Parathyroid adenoma (tissue), 2 donors: ENCODE measurements around the gene NUP98.

Experiments
- H2AFZ ChIP-seq: fragments of 300-600 bp; sonication (generic); one replicate; pipeline ENCODE4 v1.7.0; 2017; ENCODE audit warnings: antibody characterized with exemption, mild to moderate bottlenecking
- H3K27ac ChIP-seq: fragments of 300-600 bp; sonication (generic); one replicate; pipeline ENCODE4 v1.7.0; 2017
- H3K27me3 ChIP-seq: fragments of 300-600 bp; sonication (generic); one replicate; pipeline ENCODE4 v1.7.0; 2017; ENCODE audit warnings: low read length; ENCODE audit not compliant: control insufficient read depth, insufficient read depth
- H3K36me3 ChIP-seq: fragments of 300-600 bp; sonication (generic); one replicate; pipeline ENCODE4 v1.7.0; 2017; ENCODE audit warnings: low read length; ENCODE audit not compliant: control insufficient read depth, insufficient read depth
- H3K4me1 ChIP-seq: fragments of 300-600 bp; sonication (generic); one replicate; pipeline ENCODE4 v1.7.0; 2017; ENCODE audit warnings: control low read depth
- H3K4me2 ChIP-seq: fragments of 300-600 bp; sonication (generic); one replicate; pipeline ENCODE4 v1.7.0; 2017; ENCODE audit warnings: low read length
- H3K4me3 ChIP-seq: fragments of 300-600 bp; sonication (generic); one replicate; pipeline ENCODE4 v1.7.0; 2017; ENCODE audit warnings: low read depth, low read length
- H3K79me2 ChIP-seq: fragments of 300-600 bp; sonication (generic); one replicate; pipeline ENCODE4 v1.7.0; 2017; ENCODE audit warnings: control low read depth
- H3K9ac ChIP-seq: fragments of 300-600 bp; sonication (generic); one replicate; pipeline ENCODE4 v1.7.0; 2017; ENCODE audit warnings: mild to moderate bottlenecking
- H3K9me3 ChIP-seq: fragments of 300-600 bp; sonication (generic); one replicate; pipeline ENCODE4 v1.7.0; 2017; ENCODE audit warnings: low read length; ENCODE audit not compliant: control insufficient read depth
- TF ChIP-seq, protein P1 (sequence below): fragments of 300-600 bp; sonication (generic); IDR thresholded peaks from one replicate; pipeline ENCODE4 v1.7.0; 2017; ENCODE audit warnings: antibody characterized with exemption, mild to moderate bottlenecking
- donor health status: primary hyperparathyroidism.

The NUP98 gene

DNA sequence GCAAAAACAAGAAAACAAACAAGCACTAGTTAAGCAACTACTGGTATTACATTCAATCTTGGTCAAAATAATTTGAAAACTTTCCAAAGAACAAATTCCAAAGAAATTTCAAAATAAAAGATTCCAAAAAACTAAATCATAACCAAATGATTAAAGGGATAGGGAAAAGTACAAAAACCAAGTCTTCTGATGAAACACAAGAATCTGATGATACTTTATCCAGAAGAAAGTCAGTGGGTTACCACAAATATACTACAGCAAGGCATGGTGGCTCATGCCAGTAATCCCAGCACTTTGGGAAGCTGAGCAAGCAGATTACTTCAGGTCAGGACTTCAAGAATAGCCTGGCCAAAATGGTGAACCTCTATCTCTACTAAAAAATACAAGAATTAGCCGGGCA is 59.1 kb downstream of the NUP98 start:
- no peak overlapping the region for H3K27ac ChIP-seq

DNA sequence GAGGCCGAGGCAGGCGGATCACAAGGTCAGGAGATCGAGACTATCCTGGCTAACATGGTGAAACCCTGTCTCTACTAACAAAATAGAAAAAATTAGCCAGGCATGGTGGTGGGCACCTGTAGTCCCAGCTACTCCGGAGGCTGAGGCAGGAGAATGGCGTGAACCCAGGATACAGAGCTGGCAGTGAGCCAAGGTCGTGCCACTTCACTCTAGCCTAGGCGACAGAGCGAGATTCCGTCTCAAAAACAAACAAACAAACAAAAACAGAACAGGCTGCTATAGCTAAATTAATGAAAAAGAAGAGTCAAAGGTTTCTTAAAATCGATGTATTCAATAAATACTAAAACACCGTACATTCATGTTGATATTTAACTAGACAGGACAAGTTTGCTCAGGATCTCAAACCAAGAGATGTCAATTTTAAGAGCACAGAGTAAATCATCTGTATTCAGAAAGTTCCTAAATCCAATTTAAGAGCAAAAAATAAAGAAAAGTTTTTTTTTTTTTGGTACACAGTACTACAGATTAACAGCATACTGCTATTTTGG is 59.9 kb downstream of the NUP98 start:
- no peak overlapping the region for H3K9ac ChIP-seq
- no peak overlapping the region for H3K4me3 ChIP-seq
- no peaks in the 10 kb centered on the region for H3K27me3 ChIP-seq
- no peak overlapping the region for H2AFZ ChIP-seq
- no peaks in the 10 kb centered on the region for H3K4me1 ChIP-seq
- no peak overlapping the region for H3K4me2 ChIP-seq
- H3K9me3 ChIP-seq = no peaks in the 10 kb centered on the region
- no peak overlapping the region for H3K27ac ChIP-seq
- TF ChIP-seq, protein P1, sequence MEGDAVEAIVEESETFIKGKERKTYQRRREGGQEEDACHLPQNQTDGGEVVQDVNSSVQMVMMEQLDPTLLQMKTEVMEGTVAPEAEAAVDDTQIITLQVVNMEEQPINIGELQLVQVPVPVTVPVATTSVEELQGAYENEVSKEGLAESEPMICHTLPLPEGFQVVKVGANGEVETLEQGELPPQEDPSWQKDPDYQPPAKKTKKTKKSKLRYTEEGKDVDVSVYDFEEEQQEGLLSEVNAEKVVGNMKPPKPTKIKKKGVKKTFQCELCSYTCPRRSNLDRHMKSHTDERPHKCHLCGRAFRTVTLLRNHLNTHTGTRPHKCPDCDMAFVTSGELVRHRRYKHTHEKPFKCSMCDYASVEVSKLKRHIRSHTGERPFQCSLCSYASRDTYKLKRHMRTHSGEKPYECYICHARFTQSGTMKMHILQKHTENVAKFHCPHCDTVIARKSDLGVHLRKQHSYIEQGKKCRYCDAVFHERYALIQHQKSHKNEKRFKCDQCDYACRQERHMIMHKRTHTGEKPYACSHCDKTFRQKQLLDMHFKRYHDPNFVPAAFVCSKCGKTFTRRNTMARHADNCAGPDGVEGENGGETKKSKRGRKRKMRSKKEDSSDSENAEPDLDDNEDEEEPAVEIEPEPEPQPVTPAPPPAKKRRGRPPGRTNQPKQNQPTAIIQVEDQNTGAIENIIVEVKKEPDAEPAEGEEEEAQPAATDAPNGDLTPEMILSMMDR = no peak
- no peaks in the 10 kb centered on the region for H3K36me3 ChIP-seq
- H3K79me2 ChIP-seq = no peaks in the 10 kb centered on the region

More for the DNA sequence above, 59.1 kb downstream of the NUP98 start:
- H3K36me3 ChIP-seq = no peaks in the 10 kb centered on the region
- H3K4me2 ChIP-seq = no peak overlapping the region
- H3K4me3 ChIP-seq = no peak overlapping the region
- H3K27me3 ChIP-seq = no peaks in the 10 kb centered on the region
- no peak overlapping the region for H2AFZ ChIP-seq
- H3K9ac ChIP-seq = no peak overlapping the region
- TF ChIP-seq, protein P1 = no peak
- H3K4me1 ChIP-seq = no peaks in the 10 kb centered on the region
- H3K9me3 ChIP-seq = no peaks in the 10 kb centered on the region
- H3K79me2 ChIP-seq = no peaks in the 10 kb centered on the region

DNA sequence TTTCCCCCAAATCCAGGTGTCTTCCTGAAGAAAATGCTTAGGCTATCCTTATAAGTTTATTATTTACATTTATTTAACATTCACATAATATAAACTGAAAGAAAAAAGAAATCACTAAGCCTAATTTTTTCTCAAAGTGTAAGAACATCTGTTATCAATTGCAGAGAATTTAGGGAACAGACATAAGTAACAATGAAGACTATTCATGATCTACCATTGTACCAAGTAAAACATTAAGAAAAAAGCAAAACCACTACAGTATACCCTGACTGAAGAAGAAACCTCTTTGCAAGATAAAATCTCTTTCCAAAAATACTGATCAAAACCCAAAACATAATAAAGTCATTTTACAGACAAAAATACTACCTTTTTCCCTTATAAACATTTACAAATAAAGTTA is 60.5 kb downstream of the NUP98 start:
- Histone ChIP-seq H3K4me2 (no peak overlapping the region), H3K27ac (no peak overlapping the region), H3K9ac (no peak overlapping the region), H3K27me3 (no peaks in the 10 kb centered on the region), H3K4me1 (no peaks in the 10 kb centered on the region), H3K9me3 (no peaks in the 10 kb centered on the region), H3K4me3 (no peak overlapping the region), H3K79me2 (no peaks in the 10 kb centered on the region), H3K36me3 (no peaks in the 10 kb centered on the region), H2AFZ (no peak overlapping the region)
- TF ChIP-seq, protein P1 = no peak

DNA sequence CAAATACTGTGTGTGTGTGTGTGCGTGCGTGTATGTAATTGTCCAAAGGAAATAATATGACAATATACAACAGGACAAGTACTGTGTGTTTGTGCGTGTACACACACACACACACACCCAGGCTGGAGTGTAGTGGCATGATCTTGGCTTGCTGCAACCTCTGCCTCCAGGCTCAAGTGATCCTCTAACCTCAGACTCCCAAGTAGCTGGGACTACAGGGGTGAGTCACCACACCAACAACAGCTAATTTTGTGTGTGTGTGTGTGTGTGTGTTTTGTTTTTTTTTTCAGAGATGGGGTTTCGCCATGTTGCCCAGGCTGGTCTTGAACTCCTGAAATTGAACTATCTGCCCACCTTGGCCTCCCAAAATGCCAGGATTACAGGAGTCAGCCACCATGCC is 61.5 kb downstream of the NUP98 start:
- no peaks in the 10 kb centered on the region for H3K27me3 ChIP-seq
- no peaks in the 10 kb centered on the region for H3K36me3 ChIP-seq
- H3K4me2 ChIP-seq = no peak overlapping the region
- H3K9ac ChIP-seq = no peak overlapping the region
- no peak overlapping the region for H3K4me3 ChIP-seq
- H3K27ac ChIP-seq = no peak overlapping the region
- no peaks in the 10 kb centered on the region for H3K9me3 ChIP-seq
- H3K79me2 ChIP-seq = no peaks in the 10 kb centered on the region
- H3K4me1 ChIP-seq = no peaks in the 10 kb centered on the region
- H2AFZ ChIP-seq = no peak overlapping the region
- TF ChIP-seq, protein P1 = no peak

DNA sequence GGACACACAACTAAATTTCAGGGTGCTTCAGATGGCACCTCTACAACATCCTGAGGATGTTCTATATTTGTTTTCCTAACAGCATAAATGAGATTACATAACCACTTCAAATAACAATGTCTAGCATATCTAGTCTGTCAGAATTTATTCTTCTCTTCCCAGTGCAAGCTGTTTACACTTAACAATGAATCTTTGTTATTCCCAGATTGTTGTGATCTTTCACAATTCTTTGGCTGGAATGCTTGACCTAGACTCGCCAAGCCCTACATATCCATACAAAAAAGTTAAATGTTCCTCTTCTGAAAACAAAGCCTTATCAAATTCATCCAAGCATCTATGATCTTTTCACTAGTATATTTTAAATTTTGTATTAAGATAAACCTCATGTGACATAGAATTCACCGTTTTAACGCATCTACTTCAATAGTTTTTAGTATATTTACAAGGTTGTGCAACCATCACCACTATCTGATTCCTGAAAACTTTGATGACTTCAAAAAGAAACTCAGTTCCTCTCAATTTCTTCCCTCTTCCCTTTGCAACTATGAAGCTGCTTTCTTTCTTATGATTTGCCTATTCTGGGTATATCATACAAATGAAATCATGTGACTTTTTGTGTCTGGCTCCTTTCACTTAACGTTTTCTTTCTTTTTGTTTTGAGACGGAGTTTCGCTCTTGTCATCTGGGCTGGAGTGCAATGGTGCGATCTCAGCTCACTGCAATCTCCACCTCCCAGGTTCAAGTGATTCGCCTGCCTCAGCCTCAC is 64.5 kb downstream of the NUP98 start:
- H3K9ac ChIP-seq = no peak overlapping the region
- TF ChIP-seq, protein P1 = no peak
- H3K4me2 ChIP-seq = no peak overlapping the region
- H3K27me3 ChIP-seq = no peaks in the 10 kb centered on the region
- no peak overlapping the region for H3K4me3 ChIP-seq
- H2AFZ ChIP-seq = no peak overlapping the region
- H3K36me3 ChIP-seq = no peaks in the 10 kb centered on the region
- H3K4me1 ChIP-seq = no peaks in the 10 kb centered on the region
- H3K27ac ChIP-seq = no peak overlapping the region
- no peaks in the 10 kb centered on the region for H3K79me2 ChIP-seq
- no peaks in the 10 kb centered on the region for H3K9me3 ChIP-seq
